ENCODE data around the gene WIPF3. TPM values are rescaled to one million over a fixed set of nuclear protein-coding genes. Genes with fewer than 3 reads are reported as not detected.

WIPF3 gene
- total and polyA plus RNA-seq, 5 donors from 2014 or later: not detected

GRCh38 chr7:29826904-29827303 lies 20.6 kb downstream of the WIPF3 start:
- Histone ChIP-seq H3K9me3 (ENCODE audit: control insufficient read depth in 2 of 2, low read length in 2 of 2) (no peaks in the 10 kb centered on the region), H3K27me3 (ENCODE audit: control insufficient read depth, insufficient read depth, low read length) (peaks cover 1% of the 10 kb centered on the region), H3K4me1 (ENCODE audit: control insufficient read depth, insufficient read depth, low read length, poor library complexity, severe bottlenecking) (no peaks in the 10 kb centered on the region), H3K27ac (ENCODE audit: insufficient read depth, low read length, poor library complexity, severe bottlenecking) (no peak overlapping the region), H3K4me3 (ENCODE audit: low read depth, low read length) (no peak overlapping the region), H3K36me3 (ENCODE audit: control insufficient read depth, insufficient read depth, low read length) (no peaks in the 10 kb centered on the region)
- Mint-ChIP-seq H3K36me3 (no peaks in the 10 kb centered on the region), H3K4me1 (peaks cover 0 to 5% (median 2%) of the 10 kb centered on the region in 4 donors), H3K4me3 (no peak overlapping the region), H3K9me3 (peaks cover 0 to 4% (median 0%) of the 10 kb centered on the region in 7 donors), H3K27ac (no peak overlapping the region), H3K27me3 (peaks cover 6% of the 10 kb centered on the region)
- no peak for DNase-seq
- no peak for ATAC-seq (ENCODE audit: low read depth in 2 of 2)

GRCh38 chr7:29831705-29832104 lies 25.4 kb downstream of the WIPF3 start:
- no peak overlapping the region for H3K27ac Mint-ChIP-seq
- no peak overlapping the region for H3K4me3 Mint-ChIP-seq
- Histone ChIP-seq H3K36me3 (ENCODE audit: control insufficient read depth, insufficient read depth, low read length) (no peaks in the 10 kb centered on the region), H3K4me1 (ENCODE audit: control insufficient read depth, insufficient read depth, low read length, poor library complexity, severe bottlenecking) (no peaks in the 10 kb centered on the region), H3K27ac (ENCODE audit: insufficient read depth, low read length, poor library complexity, severe bottlenecking) (no peak overlapping the region), H3K27me3 (ENCODE audit: control insufficient read depth, insufficient read depth, low read length) (no peaks in the 10 kb centered on the region), H3K4me3 (ENCODE audit: low read depth, low read length) (no peak overlapping the region), H3K9me3 (ENCODE audit: control insufficient read depth in 2 of 2, low read length in 2 of 2) (no peaks in the 10 kb centered on the region)
- no peak for DNase-seq
- no peaks in the 10 kb centered on the region for H3K4me1 Mint-ChIP-seq
- peaks cover 8% of the 10 kb centered on the region for H3K27me3 Mint-ChIP-seq
- ATAC-seq (ENCODE audit: low read depth in 2 of 2): no peak
- no peaks in the 10 kb centered on the region for H3K36me3 Mint-ChIP-seq
- H3K9me3 Mint-ChIP-seq: peaks cover 0 to 4% (median 0%) of the 10 kb centered on the region in 7 donors

GRCh38 chr7:29833929-29834328 lies 27.6 kb downstream of the WIPF3 start:
- Histone ChIP-seq H3K9me3 (ENCODE audit: control insufficient read depth in 2 of 2, low read length in 2 of 2) (no peaks in the 10 kb centered on the region), H3K27me3 (ENCODE audit: control insufficient read depth, insufficient read depth, low read length) (no peaks in the 10 kb centered on the region), H3K4me3 (ENCODE audit: low read depth, low read length) (no peak overlapping the region), H3K4me1 (ENCODE audit: control insufficient read depth, insufficient read depth, low read length, poor library complexity, severe bottlenecking) (no peaks in the 10 kb centered on the region), H3K27ac (ENCODE audit: insufficient read depth, low read length, poor library complexity, severe bottlenecking) (no peak overlapping the region), H3K36me3 (ENCODE audit: control insufficient read depth, insufficient read depth, low read length) (no peaks in the 10 kb centered on the region)
- Mint-ChIP-seq H3K4me1 (no peaks in the 10 kb centered on the region), H3K4me3 (no peak overlapping the region), H3K27me3 (peaks cover 6% of the 10 kb centered on the region), H3K9me3 (peaks cover 0 to 4% (median 0%) of the 10 kb centered on the region in 7 donors), H3K36me3 (no peaks in the 10 kb centered on the region), H3K27ac (no peak overlapping the region)
- DNase-seq (no peak), ATAC-seq (ENCODE audit: low read depth in 2 of 2) (no peak)

- Mint-ChIP-seq H3K4me1 (no peaks in the 10 kb centered on the region), H3K27me3 (peaks cover 12% of the 10 kb centered on the region), H3K9me3 (peaks cover 0 to 4% (median 0%) of the 10 kb centered on the region in 7 donors), H3K27ac (no peak overlapping the region), H3K36me3 (no peaks in the 10 kb centered on the region), H3K4me3 (no peak overlapping the region)
- ATAC-seq (ENCODE audit: low read depth in 2 of 2) (no peak), DNase-seq (no peak)
- Histone ChIP-seq H3K36me3 (ENCODE audit: control insufficient read depth, insufficient read depth, low read length) (no peaks in the 10 kb centered on the region), H3K4me1 (ENCODE audit: control insufficient read depth, insufficient read depth, low read length, poor library complexity, severe bottlenecking) (no peaks in the 10 kb centered on the region), H3K27me3 (ENCODE audit: control insufficient read depth, insufficient read depth, low read length) (no peaks in the 10 kb centered on the region), H3K27ac (ENCODE audit: insufficient read depth, low read length, poor library complexity, severe bottlenecking) (no peak overlapping the region), H3K4me3 (ENCODE audit: low read depth, low read length) (no peak overlapping the region), H3K9me3 (ENCODE audit: control insufficient read depth in 2 of 2, low read length in 2 of 2) (no peaks in the 10 kb centered on the region)
Observed at GRCh38 chr7:29835718-29836117, 29.4 kb downstream of the WIPF3 start.

- no peak for ATAC-seq (ENCODE audit: low read depth in 2 of 2)
- H3K27me3 ChIP-seq (ENCODE audit: control insufficient read depth, insufficient read depth, low read length): no peaks in the 10 kb centered on the region
Observed at GRCh38 chr7:29839302-29839701, 33.0 kb downstream of the WIPF3 start.

GRCh38 chr7:29839921-29840320 lies 33.6 kb downstream of the WIPF3 start:
- peaks cover 13% of the 10 kb centered on the region for H3K27me3 Mint-ChIP-seq
- no peak overlapping the region for H3K4me3 Mint-ChIP-seq
- H3K27ac ChIP-seq (ENCODE audit: insufficient read depth, low read length, poor library complexity, severe bottlenecking): no peak overlapping the region
- no peaks in the 10 kb centered on the region for H3K9me3 ChIP-seq (ENCODE audit: control insufficient read depth in 2 of 2, low read length in 2 of 2)
- H3K27me3 ChIP-seq (ENCODE audit: control insufficient read depth, insufficient read depth, low read length): no peaks in the 10 kb centered on the region
- peaks cover 0 to 1% (median 0%) of the 10 kb centered on the region in 7 donors for H3K9me3 Mint-ChIP-seq
- no peaks in the 10 kb centered on the region for H3K4me1 Mint-ChIP-seq
- no peak overlapping the region for H3K4me3 ChIP-seq (ENCODE audit: low read depth, low read length)
- no peaks in the 10 kb centered on the region for H3K36me3 Mint-ChIP-seq
- no peaks in the 10 kb centered on the region for H3K36me3 ChIP-seq (ENCODE audit: control insufficient read depth, insufficient read depth, low read length)
- no peaks in the 10 kb centered on the region for H3K4me1 ChIP-seq (ENCODE audit: control insufficient read depth, insufficient read depth, low read length, poor library complexity, severe bottlenecking)
- ATAC-seq (ENCODE audit: low read depth in 2 of 2) (no peak), DNase-seq (no peak)
- no peak overlapping the region for H3K27ac Mint-ChIP-seq

More at GRCh38 chr7:29839302-29839701, 33.0 kb downstream of the WIPF3 start:
- Mint-ChIP-seq H3K4me1 (no peaks in the 10 kb centered on the region), H3K27me3 (peaks cover 13% of the 10 kb centered on the region), H3K9me3 (peaks cover 0 to 2% (median 0%) of the 10 kb centered on the region in 7 donors), H3K4me3 (no peak overlapping the region), H3K27ac (no peak overlapping the region), H3K36me3 (no peaks in the 10 kb centered on the region)
- DNase-seq: no peak
- Histone ChIP-seq H3K4me1 (ENCODE audit: control insufficient read depth, insufficient read depth, low read length, poor library complexity, severe bottlenecking) (no peaks in the 10 kb centered on the region), H3K9me3 (ENCODE audit: control insufficient read depth in 2 of 2, low read length in 2 of 2) (no peaks in the 10 kb centered on the region), H3K27ac (ENCODE audit: insufficient read depth, low read length, poor library complexity, severe bottlenecking) (no peak overlapping the region), H3K4me3 (ENCODE audit: low read depth, low read length) (no peak overlapping the region), H3K36me3 (ENCODE audit: control insufficient read depth, insufficient read depth, low read length) (no peaks in the 10 kb centered on the region)

GRCh38 chr7:29840701-29841100 lies 34.4 kb downstream of the WIPF3 start:
- H3K4me3 ChIP-seq (ENCODE audit: low read depth, low read length): no peak overlapping the region
- H3K4me1 ChIP-seq (ENCODE audit: control insufficient read depth, insufficient read depth, low read length, poor library complexity, severe bottlenecking): no peaks in the 10 kb centered on the region
- Mint-ChIP-seq H3K9me3 (no peaks in the 10 kb centered on the region), H3K4me1 (no peaks in the 10 kb centered on the region), H3K27me3 (peaks cover 13% of the 10 kb centered on the region), H3K27ac (no peak overlapping the region), H3K36me3 (no peaks in the 10 kb centered on the region), H3K4me3 (no peak overlapping the region)
- ATAC-seq (ENCODE audit: low read depth in 2 of 2): no peak
- no peaks in the 10 kb centered on the region for H3K9me3 ChIP-seq (ENCODE audit: control insufficient read depth in 2 of 2, low read length in 2 of 2)
- H3K27ac ChIP-seq (ENCODE audit: insufficient read depth, low read length, poor library complexity, severe bottlenecking): no peak overlapping the region
- DNase-seq: no peak
- no peaks in the 10 kb centered on the region for H3K27me3 ChIP-seq (ENCODE audit: control insufficient read depth, insufficient read depth, low read length)
- H3K36me3 ChIP-seq (ENCODE audit: control insufficient read depth, insufficient read depth, low read length): no peaks in the 10 kb centered on the region

GRCh38 chr7:29841926-29842701 lies 35.8 kb downstream of the WIPF3 start:
- H3K4me1 ChIP-seq (ENCODE audit: control insufficient read depth, insufficient read depth, low read length, poor library complexity, severe bottlenecking): no peaks in the 10 kb centered on the region
- H3K27me3 ChIP-seq (ENCODE audit: control insufficient read depth, insufficient read depth, low read length): no peaks in the 10 kb centered on the region
- H3K27ac ChIP-seq (ENCODE audit: insufficient read depth, low read length, poor library complexity, severe bottlenecking): no peak overlapping the region
- ATAC-seq (ENCODE audit: low read depth in 2 of 2): no peak
- H3K4me3 Mint-ChIP-seq: no peak overlapping the region
- H3K27me3 Mint-ChIP-seq: peaks cover 8% of the 10 kb centered on the region
- no peaks in the 10 kb centered on the region for H3K9me3 ChIP-seq (ENCODE audit: control insufficient read depth in 2 of 2, low read length in 2 of 2)
- H3K36me3 Mint-ChIP-seq: no peaks in the 10 kb centered on the region
- DNase-seq: no peak
- H3K4me1 Mint-ChIP-seq: no peaks in the 10 kb centered on the region
- H3K27ac Mint-ChIP-seq: no peak overlapping the region
- H3K4me3 ChIP-seq (ENCODE audit: low read depth, low read length): no peak overlapping the region
- H3K9me3 Mint-ChIP-seq: no peaks in the 10 kb centered on the region
- no peaks in the 10 kb centered on the region for H3K36me3 ChIP-seq (ENCODE audit: control insufficient read depth, insufficient read depth, low read length)

Measured in CD4-positive, CD25-positive, alpha-beta regulatory T cell (primary cell).